Endodermal cell (in vitro differentiated cells): ENCODE data around the gene CTIF. TPM values are rescaled to one million over a fixed set of nuclear protein-coding genes. Genes with fewer than 3 reads are reported as not detected.

Experiments
- DNase-seq: peaks from one replicate; pipeline ENCODE4 v3.0.0-alpha.2; 2017
- H3K27ac ChIP-seq: 2 replicates; pipeline ENCODE4 v1.5.1; 2013; ENCODE audit warnings: mild to moderate bottlenecking, low read depth, low read length, moderate library complexity
- H3K27me3 ChIP-seq: 2 replicates; pipeline ENCODE4 v1.6.1; 2013; ENCODE audit warnings: mild to moderate bottlenecking, low read length, moderate library complexity; ENCODE audit not compliant: insufficient read depth, control insufficient read depth, poor library complexity, severe bottlenecking
- H3K36me3 ChIP-seq: 2 replicates; pipeline ENCODE4 v1.7.0; 2013; ENCODE audit warnings: mild to moderate bottlenecking, low read length, moderate library complexity; ENCODE audit not compliant: control insufficient read depth, insufficient read depth
- H3K4me1 ChIP-seq: one replicate; pipeline ENCODE4 v1.7.0; 2013; ENCODE audit warnings: low read length; ENCODE audit not compliant: control insufficient read depth, insufficient read depth
- H3K4me3 ChIP-seq: 2 replicates; pipeline ENCODE4 v1.5.1; 2013; ENCODE audit warnings: mild to moderate bottlenecking, low read length, moderate library complexity
- H3K9ac ChIP-seq: 2 replicates; pipeline ENCODE4 v1.6.1; 2013; ENCODE audit warnings: mild to moderate bottlenecking, low read length, moderate library complexity; ENCODE audit not compliant: poor library complexity, severe bottlenecking; ENCODE audit errors: extremely low read depth
- H3K9me3 ChIP-seq: 2 replicates; pipeline ENCODE4 v1.6.1; 2013; ENCODE audit warnings: mild to moderate bottlenecking, low read length, moderate library complexity; ENCODE audit not compliant: control insufficient read depth
- H3K27ac Mint-ChIP-seq: 2 replicates; pipeline ENCODE4 v1.8.0; 2020; ENCODE audit warnings: mixed read lengths
- H3K27me3 Mint-ChIP-seq: 2 replicates; pipeline ENCODE4 v1.8.0; 2021; ENCODE audit warnings: mild to moderate bottlenecking, mixed read lengths; ENCODE audit not compliant: insufficient read depth
- H3K36me3 Mint-ChIP-seq: 2 replicates; pipeline ENCODE4 v1.8.0; 2020; ENCODE audit warnings: low read depth, mixed read lengths
- H3K4me1 Mint-ChIP-seq: 2 replicates; pipeline ENCODE4 v1.8.0; 2020; ENCODE audit warnings: mixed read lengths
- H3K4me3 Mint-ChIP-seq: 2 replicates; pipeline ENCODE4 v1.8.0; 2020; ENCODE audit warnings: mild to moderate bottlenecking, moderate library complexity, mixed read lengths
- H3K9me3 Mint-ChIP-seq: 2 replicates; pipeline ENCODE4 v1.8.0; 2020; ENCODE audit warnings: mild to moderate bottlenecking, mixed read lengths
- WGBS, 2 experiments: methylation state at CpG; one replicate each; pipeline versions ENCODE4 v1.1.5 to v1.1.7; 2013; ENCODE audit warnings: missing lambda C conversion rate in 2 of 2, mixed read lengths in 1 of 2; ENCODE audit not compliant: insufficient coverage in 1 of 2, insufficient read length in 1 of 2; 5-methylcytosine and 5-hydroxymethylcytosine counted together
- total RNA-seq, 2 donors: library from RNA; stranded (reverse); fragmentation: NEBNext Ultra II Directional in 1 of 2; extraction: Animal tissue kit (Norgen Biotek cat#: 25700) in 1 of 2; gene quantifications; 2 replicates in 1 of 2; 3 replicates in 1 of 2; pipeline ENCODE4 v1.2.1, GENCODE V29; 2021
- TF ChIP-seq, protein P1 (sequence below): fragments of 200-600 bp; sonication (generic); conservative IDR thresholded peaks from 2 replicates; pipeline ENCODE4 v1.5.0; 2021; ENCODE audit warnings: antibody characterized with exemption, mild to moderate bottlenecking

Gene CTIF
- total RNA-seq, 2 donors from 2014 or later, result 33.8 to 41.6 TPM

DNA sequence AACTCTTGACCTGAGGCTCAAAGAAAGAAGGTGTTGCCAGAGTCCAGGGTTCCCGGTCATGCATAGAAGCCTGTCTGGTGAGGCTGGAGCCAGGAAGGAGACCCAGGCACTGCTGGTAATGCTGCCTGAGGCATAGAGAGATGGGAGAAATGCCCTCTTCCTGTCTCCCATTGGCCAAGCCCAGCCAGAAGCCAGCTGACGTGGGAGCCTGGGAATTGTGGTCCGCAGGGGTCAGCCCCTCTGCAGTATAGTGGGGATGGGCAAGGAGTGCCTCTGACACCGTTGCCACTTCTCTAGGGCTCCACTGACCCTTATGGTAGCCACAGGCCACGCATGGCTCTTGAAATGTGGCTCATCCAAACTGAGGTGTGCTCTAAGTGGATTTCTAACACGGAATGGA is 95.7 kb downstream of the CTIF start:
- no peak overlapping the region for H3K4me3 Mint-ChIP-seq

DNA sequence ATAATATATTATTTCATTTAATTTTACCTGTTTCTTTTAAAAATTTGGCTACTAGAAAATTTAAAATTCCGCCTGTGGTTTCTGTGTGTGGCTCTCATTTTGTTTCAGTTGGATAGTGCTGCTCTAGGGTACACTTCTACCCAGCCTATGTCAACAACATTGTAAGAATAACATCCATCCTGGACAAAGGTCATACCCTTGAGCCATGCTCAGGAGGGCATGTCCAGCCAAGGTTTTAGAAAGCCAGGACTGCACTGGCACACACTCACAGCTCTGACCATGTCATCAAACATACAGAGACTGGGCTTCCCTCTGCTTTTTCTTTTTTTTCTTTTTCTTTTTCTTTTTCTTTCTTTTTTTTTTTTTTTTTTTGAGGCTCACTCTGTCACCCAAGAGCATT is 96.1 kb downstream of the CTIF start:
- H3K27ac ChIP-seq, result no peak overlapping the region
- no peaks in the 10 kb centered on the region for H3K9me3 Mint-ChIP-seq
- no peaks in the 10 kb centered on the region for H3K4me1 Mint-ChIP-seq
- no peak overlapping the region for H3K9ac ChIP-seq
- H3K4me1 ChIP-seq, result no peaks in the 10 kb centered on the region
- H3K4me3 ChIP-seq, result no peak overlapping the region
- no peaks in the 10 kb centered on the region for H3K27me3 Mint-ChIP-seq
- H3K36me3 Mint-ChIP-seq, result peaks cover 9% of the 10 kb centered on the region
- no peaks in the 10 kb centered on the region for H3K27me3 ChIP-seq
- no peaks in the 10 kb centered on the region for H3K9me3 ChIP-seq
- peaks cover 2% of the 10 kb centered on the region for H3K36me3 ChIP-seq
- TF ChIP-seq, protein P1, sequence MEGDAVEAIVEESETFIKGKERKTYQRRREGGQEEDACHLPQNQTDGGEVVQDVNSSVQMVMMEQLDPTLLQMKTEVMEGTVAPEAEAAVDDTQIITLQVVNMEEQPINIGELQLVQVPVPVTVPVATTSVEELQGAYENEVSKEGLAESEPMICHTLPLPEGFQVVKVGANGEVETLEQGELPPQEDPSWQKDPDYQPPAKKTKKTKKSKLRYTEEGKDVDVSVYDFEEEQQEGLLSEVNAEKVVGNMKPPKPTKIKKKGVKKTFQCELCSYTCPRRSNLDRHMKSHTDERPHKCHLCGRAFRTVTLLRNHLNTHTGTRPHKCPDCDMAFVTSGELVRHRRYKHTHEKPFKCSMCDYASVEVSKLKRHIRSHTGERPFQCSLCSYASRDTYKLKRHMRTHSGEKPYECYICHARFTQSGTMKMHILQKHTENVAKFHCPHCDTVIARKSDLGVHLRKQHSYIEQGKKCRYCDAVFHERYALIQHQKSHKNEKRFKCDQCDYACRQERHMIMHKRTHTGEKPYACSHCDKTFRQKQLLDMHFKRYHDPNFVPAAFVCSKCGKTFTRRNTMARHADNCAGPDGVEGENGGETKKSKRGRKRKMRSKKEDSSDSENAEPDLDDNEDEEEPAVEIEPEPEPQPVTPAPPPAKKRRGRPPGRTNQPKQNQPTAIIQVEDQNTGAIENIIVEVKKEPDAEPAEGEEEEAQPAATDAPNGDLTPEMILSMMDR, result no peak
- DNase-seq, result no peak
- no peak overlapping the region for H3K27ac Mint-ChIP-seq
- H3K4me3 Mint-ChIP-seq, result no peak overlapping the region
- 100% methylated on average over 1 of the region's 1 CpG; no CpG with 5 or more reads in 1 of the 2 experiments for WGBS, 2 experiments

More for the DNA sequence above, 95.7 kb downstream of the CTIF start:
- Histone ChIP-seq H3K27ac (no peak overlapping the region), H3K9me3 (no peaks in the 10 kb centered on the region), H3K9ac (no peak overlapping the region), H3K4me1 (no peaks in the 10 kb centered on the region), H3K4me3 (no peak overlapping the region), H3K36me3 (peaks cover 3% of the 10 kb centered on the region), H3K27me3 (no peaks in the 10 kb centered on the region)
- 91% methylated on average over 5 of the region's 6 CpGs; no CpG with 5 or more reads in 1 of the 2 experiments for WGBS, 2 experiments
- no peaks in the 10 kb centered on the region for H3K4me1 Mint-ChIP-seq
- H3K27me3 Mint-ChIP-seq, result no peaks in the 10 kb centered on the region
- no peaks in the 10 kb centered on the region for H3K9me3 Mint-ChIP-seq
- no peak for DNase-seq
- H3K36me3 Mint-ChIP-seq, result peaks cover 9% of the 10 kb centered on the region
- H3K27ac Mint-ChIP-seq, result no peak overlapping the region
- TF ChIP-seq, protein P1, result no peak

DNA sequence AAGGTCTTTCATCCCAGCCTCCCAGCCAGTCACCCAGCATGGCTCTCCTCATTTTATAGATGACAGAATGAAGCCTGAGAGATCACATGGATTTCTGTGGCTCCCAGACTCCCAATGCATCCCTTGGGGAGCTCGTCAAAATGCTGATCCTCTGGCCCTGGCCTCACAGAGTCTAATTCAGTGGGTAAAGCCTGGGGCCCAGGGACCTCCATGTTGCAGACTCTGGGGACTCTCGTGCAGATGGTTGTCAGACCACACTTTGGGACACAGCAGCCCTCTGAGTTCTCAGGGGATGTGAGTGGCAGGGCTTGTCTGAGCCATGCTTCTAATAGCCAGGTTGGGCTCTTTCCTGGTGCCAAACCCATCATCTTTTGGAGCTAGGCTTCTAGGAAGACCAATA is 97.0 kb downstream of the CTIF start:
- peaks cover 9% of the 10 kb centered on the region for H3K36me3 Mint-ChIP-seq

More for the DNA sequence above, 97.0 kb downstream of the CTIF start:
- WGBS, 2 experiments, result 69 to 71% methylated on average over 1 to 2 of the region's 2 CpGs
- peaks cover 7% of the 10 kb centered on the region for H3K36me3 ChIP-seq
- H3K27me3 Mint-ChIP-seq, result no peaks in the 10 kb centered on the region
- H3K4me1 Mint-ChIP-seq, result no peaks in the 10 kb centered on the region
- H3K4me1 ChIP-seq, result no peaks in the 10 kb centered on the region
- H3K9ac ChIP-seq, result no peak overlapping the region
- H3K4me3 ChIP-seq, result no peak overlapping the region
- no peak overlapping the region for H3K4me3 Mint-ChIP-seq
- H3K27me3 ChIP-seq, result no peaks in the 10 kb centered on the region
- TF ChIP-seq, protein P1, result no peak
- no peaks in the 10 kb centered on the region for H3K9me3 ChIP-seq
- no peak overlapping the region for H3K27ac ChIP-seq
- H3K27ac Mint-ChIP-seq, result no peak overlapping the region
- DNase-seq, result no peak
- no peaks in the 10 kb centered on the region for H3K9me3 Mint-ChIP-seq
